Measurements from ENCODE around the gene UBE2Q1. TPM values are rescaled to one million over a fixed set of nuclear protein-coding genes. Genes with fewer than 3 reads are reported as not detected.

UBE2Q1 gene
- total and polyA plus RNA-seq, 10 of the 15 experiments (the other 5 are each of a cell fraction or from before 2014, with no cell fraction given) = 3.9 to 82.6 (median 24.1) TPM

- TF ChIP-seq ZNF687 (IDR thresholded peaks at IDR 0.05) = peak; percentile 98
- peak; percentile 75; the same call in 1 of the 2 replicates for TF ChIP-seq SMAD5 (IDR thresholded peaks at IDR 0.05; ENCODE audit: low read depth)
- no peak for TF ChIP-seq ASH2L (IDR thresholded peaks at IDR 0.05; ENCODE audit: borderline replicate concordance, low read depth)
- no peak for TF ChIP-seq EZH2 (IDR thresholded peaks at IDR 0.05; ENCODE audit: borderline replicate concordance, control insufficient read depth, low read depth, low read length)
- no peak for TF ChIP-seq ZBTB33 (IDR thresholded peaks at IDR 0.05)
- TF ChIP-seq SUZ12 (IDR thresholded peaks at IDR 0.05; ENCODE audit: unreplicated experiment) = no peak
- TF ChIP-seq PRDM15 (CRISPR knock-in tag; IDR thresholded peaks at IDR 0.05) = no peak
- peak; percentile 99 for TF ChIP-seq USF2 (IDR thresholded peaks at IDR 0.05; ENCODE audit: borderline replicate concordance, low read depth, low read length)
- no peak for TF ChIP-seq CEBPZ (IDR thresholded peaks at IDR 0.05; ENCODE audit: low read depth, low read length)
- peak; percentile 77 for TF ChIP-seq SP1 (IDR thresholded peaks at IDR 0.05; ENCODE audit: low read depth, low read length)
- no peak for TF ChIP-seq PBX3 (IDR thresholded peaks at IDR 0.05; ENCODE audit: insufficient replicate concordance, low read depth, low read length)
- no peak for TF ChIP-seq SRF (IDR thresholded peaks at IDR 0.05; ENCODE audit: low read depth in 2 of 2, low read length in 2 of 2)
Measured at GRCh38 chr1:154558720-154559465, 431 bp upstream of the UBE2Q1 start (continued).

Measured in GM12878 (cell line).